Measurements from ENCODE around the gene RNF144A.

- TF ChIP-seq GATA2 (IDR thresholded peaks at IDR 0.05; ENCODE audit: low read depth, low read length) (no peak), GATA3 (IDR thresholded peaks at IDR 0.05; ENCODE audit: low read depth, low read length) (no peak)
These were observed 69.2 kb downstream of the RNF144A start for GRCh38 chr2:6986301-6986911.
